SK-N-SH (cell line): ENCODE measurements around the gene KLF7. TPM values are rescaled to one million over a fixed set of nuclear protein-coding genes. Genes with fewer than 3 reads are reported as not detected.

ENCODE experiments used
- CTCF ChIA-PET: fragments of 300-600, 350-600 bp; formaldehyde crosslinking; extraction: SDS; loops from one replicate; lab custom pipeline; 2021; lab: Yijun Ruan, JAX
- POLR2A ChIA-PET: fragments of 350-600 bp; sonication (Branson Sonifier 250); formaldehyde crosslinking; extraction: SDS; loops from one replicate; lab custom pipeline; 2020; ENCODE audit warnings: antibody characterized with exemption, inconsistent platforms; lab: Yijun Ruan, JAX
- DNase-seq: peaks from one replicate; pipeline ENCODE4 v3.0.0; 2012
- H2AFZ ChIP-seq: fragments of 200-600 bp; sonication (generic); 2 replicates; pipeline ENCODE4 v1.8.1; 2016; ENCODE audit warnings: antibody characterized with exemption, mild to moderate bottlenecking, low read depth
- H3F3A ChIP-seq: fragments of 200-600 bp; sonication (generic); replicated peaks from 2 replicates; pipeline ENCODE3; 2016; ENCODE audit warnings: antibody characterized with exemption, mild to moderate bottlenecking; ENCODE audit not compliant: insufficient read depth
- H3K27ac ChIP-seq, 2 experiments: fragments of 200-500 bp in 1 of 2; fragments of 200-600 bp in 1 of 2; sonication (Bioruptor generic) in 1 of 2; sonication (generic), shearing (Covaris generic) in 1 of 2; 2 replicates each; pipeline versions ENCODE4 v1.5.1 to v1.6.1; 2014 to 2016; ENCODE audit warnings: low read depth in 2 of 2, inconsistent platforms in 1 of 2, low read length in 1 of 2, mild to moderate bottlenecking in 1 of 2, mixed read lengths in 1 of 2
- H3K27me3 ChIP-seq: fragments of 200-600 bp; sonication (generic), shearing (Covaris generic); 2 replicates; pipeline ENCODE4 v1.6.1; 2016; ENCODE audit warnings: mixed run types; ENCODE audit not compliant: insufficient read depth
- H3K36me3 ChIP-seq, 2 experiments: fragments of 200-500 bp in 1 of 2; fragments of 200-600 bp in 1 of 2; sonication (Bioruptor generic) in 1 of 2; sonication (generic) in 1 of 2; replicated peaks in 1 of 2; 2 replicates each; pipeline versions ENCODE3 to v1.5.1; 2014 to 2016; ENCODE audit warnings: low read length in 1 of 2, mild to moderate bottlenecking in 1 of 2; ENCODE audit not compliant: insufficient read depth in 2 of 2, control insufficient read depth in 1 of 2
- H3K4me1 ChIP-seq, 2 experiments: fragments of 200-500 bp in 1 of 2; fragments of 200-600 bp in 1 of 2; sonication (Bioruptor generic) in 1 of 2; sonication (generic), shearing (Covaris generic) in 1 of 2; 2 replicates each; pipeline versions ENCODE4 v1.5.1 to v1.6.1; 2014 to 2016; ENCODE audit warnings: low read depth in 1 of 2, low read length in 1 of 2, mixed run types in 1 of 2; ENCODE audit not compliant: insufficient read depth in 2 of 2, control insufficient read depth in 1 of 2
- H3K4me2 ChIP-seq: fragments of 200-600 bp; sonication (generic), shearing (Covaris generic); 2 replicates; pipeline ENCODE4 v1.6.1; 2017; ENCODE audit warnings: mixed run types
- H3K4me3 ChIP-seq, 2 experiments: fragments of 200-500 bp in 1 of 2; fragments of 200-600 bp in 1 of 2; sonication (Bioruptor generic) in 1 of 2; sonication (generic), shearing (Covaris generic) in 1 of 2; 2 replicates each; pipeline versions ENCODE4 v1.5.1 to v1.8.1; 2014 to 2016; ENCODE audit warnings: low read depth in 2 of 2, inconsistent platforms in 1 of 2, low read length in 1 of 2, mild to moderate bottlenecking in 1 of 2, mixed read lengths in 1 of 2, moderate library complexity in 1 of 2
- H3K79me2 ChIP-seq: fragments of 200-600 bp; sonication (generic); 2 replicates; pipeline ENCODE4 v1.8.1; 2017; ENCODE audit warnings: mild to moderate bottlenecking; ENCODE audit not compliant: insufficient read depth
- H3K9ac ChIP-seq: fragments of 200-600 bp; sonication (generic); 2 replicates; pipeline ENCODE4 v1.6.1; 2017; ENCODE audit warnings: mixed run types
- H3K9me2 ChIP-seq: fragments of 200-600 bp; sonication (generic); 2 replicates; pipeline ENCODE4 v1.6.1; 2017; ENCODE audit warnings: mixed run types
- H3K9me3 ChIP-seq: fragments of 200-600 bp; sonication (generic); 2 replicates; pipeline ENCODE4 v1.6.1; 2017; ENCODE audit warnings: mixed run types, mild to moderate bottlenecking, moderate library complexity
- H4K20me1 ChIP-seq: fragments of 200-600 bp; sonication (generic); 2 replicates; pipeline ENCODE4 v1.6.1; 2017; ENCODE audit warnings: mild to moderate bottlenecking, mixed run types; ENCODE audit not compliant: insufficient read depth
- CHD2 ChIP-seq: fragments of 150-350 bp; IDR thresholded peaks from 2 replicates; pipeline ENCODE4 v1.6.1; 2018; ENCODE audit warnings: low read length; ENCODE audit not compliant: partially characterized antibody
- ELF1 ChIP-seq: IDR thresholded peaks from 2 replicates; pipeline ENCODE4 v1.4.0; 2012
- EP300 ChIP-seq, 2 experiments: IDR thresholded peaks; 2 replicates each; pipeline versions ENCODE4 v1.4.0 to v1.6.1; 2012; ENCODE audit warnings: borderline replicate concordance in 1 of 2, low read depth in 1 of 2, low read length in 1 of 2
- EZH2phosphoT487 ChIP-seq: fragments of 200-600 bp; sonication (generic); IDR thresholded peaks from 2 replicates; pipeline ENCODE4 v1.6.1; 2017; ENCODE audit warnings: low read depth, mixed run types, mild to moderate bottlenecking, antibody characterized with exemption, moderate library complexity, borderline replicate concordance
- FOSL2 ChIP-seq: IDR thresholded peaks from 2 replicates; pipeline ENCODE4 v1.4.0; 2012; ENCODE audit warnings: low read depth, mild to moderate bottlenecking, moderate library complexity, borderline replicate concordance
- FOXJ3 ChIP-seq: sonication (generic); formaldehyde crosslinking; IDR thresholded peaks from 2 replicates; pipeline ENCODE4 v1.5.1; 2020; ENCODE audit warnings: mild to moderate bottlenecking, missing genetic modification reagents
- GATA2 ChIP-seq: sonication (generic); formaldehyde crosslinking; IDR thresholded peaks from 2 replicates; pipeline ENCODE4 v1.5.0; 2020; ENCODE audit warnings: mild to moderate bottlenecking, missing genetic modification reagents
- JUND ChIP-seq: IDR thresholded peaks from 2 replicates; pipeline ENCODE4 v1.4.0; 2012
- MEF2A ChIP-seq: IDR thresholded peaks from 2 replicates; pipeline ENCODE4 v1.4.0; 2012; ENCODE audit warnings: low read depth, borderline replicate concordance
- MXI1 ChIP-seq: IDR thresholded peaks from 2 replicates; pipeline ENCODE4 v1.6.1; 2012; ENCODE audit warnings: mild to moderate bottlenecking, low read depth, low read length, improper control_type of control experiment
- NFIC ChIP-seq: IDR thresholded peaks from 2 replicates; pipeline ENCODE4 v1.4.0; 2012; ENCODE audit warnings: borderline replicate concordance
- NRF1 ChIP-seq: IDR thresholded peaks from 2 replicates; pipeline ENCODE4 v1.6.1; 2012; ENCODE audit warnings: low read depth, mild to moderate bottlenecking, low read length
- POLR2AphosphoS5 ChIP-seq: IDR thresholded peaks from 2 replicates; pipeline ENCODE4 v1.6.1; 2012; ENCODE audit warnings: low read depth, low read length
- RAD21 ChIP-seq: IDR thresholded peaks from 2 replicates; pipeline ENCODE4 v1.6.1; 2012; ENCODE audit warnings: mild to moderate bottlenecking, low read length
- REST ChIP-seq: IDR thresholded peaks from 2 replicates; pipeline ENCODE4 v1.6.1; 2012; ENCODE audit warnings: mild to moderate bottlenecking, low read depth, low read length, moderate library complexity
- RFX5 ChIP-seq: IDR thresholded peaks from 2 replicates; pipeline ENCODE4 v1.6.1; 2012; ENCODE audit warnings: mild to moderate bottlenecking, improper control_type of control experiment, low read length
- SMC3 ChIP-seq: IDR thresholded peaks from 2 replicates; pipeline ENCODE4 v1.6.1; 2012; ENCODE audit warnings: low read depth, low read length, improper control_type of control experiment
- TAF1 ChIP-seq: IDR thresholded peaks from 2 replicates; pipeline ENCODE4 v1.6.1; 2012; ENCODE audit warnings: low read depth, mild to moderate bottlenecking, low read length, moderate library complexity, borderline replicate concordance
- WGBS: methylation state at CpG from one replicate; pipeline ENCODE4 v1.1.6; 2017; ENCODE audit warnings: low lambda C conversion rate; 5-methylcytosine and 5-hydroxymethylcytosine counted together
- polyA plus RNA-seq, 3 experiments: library from polyadenylated mRNA; depleted of rRNA; stranded (reverse); fragments of >200 nt; gene quantifications; 2 replicates each; pipeline ENCODE4 v1.2.3, GENCODE V29; 2012
- TF ChIP-seq, protein P1 (sequence below): fragments of 200-600 bp; sonication (generic); IDR thresholded peaks from 2 replicates; pipeline ENCODE4 v1.6.1; 2017; ENCODE audit warnings: antibody characterized with exemption, mild to moderate bottlenecking, moderate library complexity

The KLF7 gene
- polyA plus RNA-seq, 1 of the 3 experiments (the other 2 are of a cell fraction), result 7.5 TPM

DNA sequence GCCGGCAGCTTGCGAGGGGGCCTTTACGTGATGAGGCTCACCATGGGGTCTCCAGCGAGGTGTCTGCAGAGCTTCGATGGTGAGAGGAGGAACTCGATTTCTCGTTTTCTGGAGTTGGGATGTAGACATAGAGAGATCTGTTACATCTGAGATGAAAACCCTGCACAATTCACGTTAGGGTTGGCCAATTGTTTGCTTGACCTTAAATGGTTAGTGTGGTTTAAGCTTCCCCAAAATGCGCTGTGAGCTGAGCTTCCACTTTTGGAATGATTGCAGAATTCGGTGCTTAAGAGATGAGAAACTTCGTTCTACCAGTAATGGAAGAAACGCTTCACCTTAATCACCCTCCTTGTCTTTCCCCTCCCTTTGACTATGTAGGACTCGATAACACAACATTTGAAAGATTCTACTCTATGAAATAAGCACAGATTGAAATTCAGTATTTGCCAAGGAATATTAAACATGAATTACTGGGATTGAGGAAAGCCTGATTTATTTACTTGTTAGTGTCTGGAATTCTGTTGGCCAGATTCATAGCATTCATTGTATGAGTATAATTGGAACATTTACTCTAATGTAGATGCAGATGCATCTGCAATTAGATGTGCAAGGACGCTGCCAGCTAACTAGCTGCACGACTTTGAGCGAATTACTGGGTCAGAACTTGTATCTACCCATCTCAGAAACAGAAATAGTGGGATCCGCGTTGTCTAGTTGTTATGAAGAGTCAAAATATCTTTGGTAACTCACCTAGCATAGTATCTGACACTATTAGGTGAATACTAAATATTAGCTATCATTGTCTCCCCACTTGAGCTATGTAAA lies 1.6 kb upstream of the KLF7 start:
- H3K9me2 ChIP-seq, result no peaks in the 10 kb centered on the region
- 0 out of 2 replicates have a peak overlapping the region, but pooled peaks have one; percentile 9 for H2AFZ ChIP-seq
- no peaks in the 10 kb centered on the region for H3K27me3 ChIP-seq
- ChIA-PET CTCF (interaction anchor here (0.6 to 10.4 kb wide), 9 partner anchors 16 to 304 kb away, joined by 3 to 87 read pairs (median 3); no protein-coding TSS in a partner anchor), POLR2A (interaction anchor here (0.9 to 5.5 kb wide), 13 partner anchors 38 to 304 kb away, joined by 3 to 70 read pairs (median 7); no protein-coding TSS in a partner anchor)
- H3F3A ChIP-seq, result peaks cover 23% of the 10 kb centered on the region
- TF ChIP-seq NRF1 (no peak), GATA2 (no peak), SMC3 (no peak), POLR2AphosphoS5 (no peak; the same call in 1 of the 2 replicates), MXI1 (no peak)
- peaks cover 9% of the 10 kb centered on the region; the same call in 1 of the 2 replicates for H4K20me1 ChIP-seq
- peaks cover 0 to under 1% of the 10 kb centered on the region in 2 experiments for H3K36me3 ChIP-seq
- DNase-seq, result no peak
- H3K4me1 ChIP-seq, result peaks cover 0 to 14% of the 10 kb centered on the region in 2 experiments; a peak in 2 of 4 replicates
- H3K4me3 ChIP-seq, result peak overlapping the region; percentile 63 to 66
- peak overlapping the region; percentile 98 for H3K9ac ChIP-seq
- H3K4me2 ChIP-seq, result peak overlapping the region; percentile 87
- peak overlapping the region; percentile 97 to 99 for H3K27ac ChIP-seq
- H3K79me2 ChIP-seq, result peaks cover 42% of the 10 kb centered on the region
- no peaks in the 10 kb centered on the region for H3K9me3 ChIP-seq
- 23% methylated on average over 18 of the region's 18 CpGs for WGBS

GRCh38 chr2:207166349-207167098 lies 776 bp upstream of the KLF7 start:
- peak overlapping the region; percentile 63 to 66 for H3K4me3 ChIP-seq
- 0% methylated on average over 6 of the region's 86 CpGs for WGBS
- peaks cover 29% of the 10 kb centered on the region for H3F3A ChIP-seq
- H3K4me2 ChIP-seq, result peak overlapping the region; percentile 87
- no peaks in the 10 kb centered on the region for H3K27me3 ChIP-seq
- peak overlapping the region; percentile 98 for H3K9ac ChIP-seq
- no peaks in the 10 kb centered on the region for H3K9me3 ChIP-seq
- H3K4me1 ChIP-seq, result peaks cover 3 to 20% of the 10 kb centered on the region in 2 experiments; a peak in 2 of 4 replicates
- ChIA-PET POLR2A (interaction anchor here (0.5 to 5.5 kb wide), 52 partner anchors 11 to 460 kb away, joined by 3 to 70 read pairs (median 4); no protein-coding TSS in a partner anchor), CTCF (interaction anchor here (0.5 to 10.4 kb wide), 20 partner anchors 14 to 366 kb away, joined by 3 to 87 read pairs (median 4); no protein-coding TSS in a partner anchor)
- no peaks in the 10 kb centered on the region for H3K9me2 ChIP-seq
- peak overlapping the region; percentile 97 to 99 for H3K27ac ChIP-seq
- peaks cover 0 to 4% of the 10 kb centered on the region in 2 experiments for H3K36me3 ChIP-seq
- H4K20me1 ChIP-seq, result peaks cover 17% of the 10 kb centered on the region
- DNase-seq, result peak; percentile 88
- H3K79me2 ChIP-seq, result peaks cover 50% of the 10 kb centered on the region
- 0 out of 2 replicates have a peak overlapping the region, but pooled peaks have one; percentile 9 for H2AFZ ChIP-seq
- TF ChIP-seq ELF1 (peak; percentile 32; the same call in 1 of the 2 replicates), NRF1 (peak; percentile 55), RFX5 (no peak), TAF1 (peak; percentile 87), MEF2A (peak; percentile 95), JUND (no peak; the same call in 1 of the 2 replicates), POLR2AphosphoS5 (peak; percentile 93), CHD2 (no peak), FOSL2 (no peak), EP300 (IDR thresholded peaks at IDR 0.05; ENCODE audit: borderline replicate concordance in 1 of 2, low read depth in 1 of 2, low read length in 1 of 2) (peak in 1 of 2 experiments; percentile 8; a peak in 2 of 4 replicates), RAD21 (peak; percentile 12; the same call in 1 of the 2 replicates), NFIC (no peak), REST (peak; percentile 48; the same call in 1 of the 2 replicates), FOXJ3 (peak; percentile 12; the same call in 1 of the 2 replicates), EZH2phosphoT487 (no peak)
- TF ChIP-seq, protein P1, sequence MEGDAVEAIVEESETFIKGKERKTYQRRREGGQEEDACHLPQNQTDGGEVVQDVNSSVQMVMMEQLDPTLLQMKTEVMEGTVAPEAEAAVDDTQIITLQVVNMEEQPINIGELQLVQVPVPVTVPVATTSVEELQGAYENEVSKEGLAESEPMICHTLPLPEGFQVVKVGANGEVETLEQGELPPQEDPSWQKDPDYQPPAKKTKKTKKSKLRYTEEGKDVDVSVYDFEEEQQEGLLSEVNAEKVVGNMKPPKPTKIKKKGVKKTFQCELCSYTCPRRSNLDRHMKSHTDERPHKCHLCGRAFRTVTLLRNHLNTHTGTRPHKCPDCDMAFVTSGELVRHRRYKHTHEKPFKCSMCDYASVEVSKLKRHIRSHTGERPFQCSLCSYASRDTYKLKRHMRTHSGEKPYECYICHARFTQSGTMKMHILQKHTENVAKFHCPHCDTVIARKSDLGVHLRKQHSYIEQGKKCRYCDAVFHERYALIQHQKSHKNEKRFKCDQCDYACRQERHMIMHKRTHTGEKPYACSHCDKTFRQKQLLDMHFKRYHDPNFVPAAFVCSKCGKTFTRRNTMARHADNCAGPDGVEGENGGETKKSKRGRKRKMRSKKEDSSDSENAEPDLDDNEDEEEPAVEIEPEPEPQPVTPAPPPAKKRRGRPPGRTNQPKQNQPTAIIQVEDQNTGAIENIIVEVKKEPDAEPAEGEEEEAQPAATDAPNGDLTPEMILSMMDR, result peak; percentile 43
